Astrocyte (in vitro differentiated cells and primary cell): ENCODE data around the gene PRKACA.

ENCODE experiments used
- CTCF ChIP-seq: IDR thresholded peaks from 2 replicates; pipeline ENCODE4 v1.5.1; 2011; ENCODE audit warnings: low read depth, mild to moderate bottlenecking, inconsistent platforms, low read length, moderate library complexity; ENCODE audit not compliant: insufficient read depth
- EZH2 ChIP-seq: IDR thresholded peaks from 2 replicates; pipeline ENCODE4 v1.6.1; 2012; ENCODE audit warnings: mild to moderate bottlenecking, low read length, inconsistent platforms; ENCODE audit not compliant: insufficient read depth

GRCh38 chr19:14142262-14143190 lies 25.0 kb upstream of the PRKACA start:
- no peak for TF ChIP-seq CTCF
- no peak for TF ChIP-seq EZH2
